GM18526 (cell line): ENCODE data around the gene TNIK.

Experiments used
- POLR2A ChIP-seq: IDR thresholded peaks from 3 replicates; pipeline ENCODE4 v1.6.1; 2011; ENCODE audit not compliant: insufficient read length; ENCODE audit errors: extremely low read depth

TNIK gene

DNA sequence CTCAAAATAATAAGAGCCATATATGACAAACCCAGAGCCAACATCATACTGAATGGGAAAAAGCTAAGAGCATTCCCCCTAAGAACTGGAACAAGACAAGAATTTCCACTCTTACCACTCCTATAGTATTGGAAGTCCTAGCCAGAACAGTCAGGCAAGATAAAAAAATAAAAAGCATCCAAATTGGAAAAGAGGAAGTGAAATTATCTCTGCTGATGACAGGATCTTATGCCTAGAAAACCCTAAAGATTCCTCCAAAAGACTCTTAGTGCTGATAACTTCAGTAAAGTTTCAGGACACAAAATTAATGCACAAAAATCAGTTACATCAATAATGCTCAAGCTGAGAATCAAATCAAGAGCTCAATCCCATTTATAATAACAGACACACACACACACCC is 387.8 kb downstream of the TNIK start:
- TF ChIP-seq POLR2A = no peak

DNA sequence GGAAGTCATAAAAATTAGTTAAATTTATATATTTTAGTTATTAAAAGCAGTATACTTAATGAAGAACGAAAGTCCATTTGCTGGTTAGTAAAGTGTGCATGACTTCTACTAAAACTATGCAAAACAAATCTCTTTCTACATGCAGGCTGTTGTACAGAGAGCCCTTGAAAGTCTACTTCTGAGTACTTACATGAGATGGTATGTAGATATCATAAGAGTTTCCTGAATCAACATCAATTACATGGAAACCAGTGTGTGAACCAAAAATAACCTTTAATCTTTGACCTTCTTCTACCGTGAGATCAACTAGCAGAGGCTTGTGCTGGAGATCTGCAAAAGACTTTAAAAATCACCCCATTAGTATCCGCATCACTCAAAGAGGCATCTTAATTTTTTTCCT is 391.5 kb downstream of the TNIK start:
- no peak for TF ChIP-seq POLR2A

DNA sequence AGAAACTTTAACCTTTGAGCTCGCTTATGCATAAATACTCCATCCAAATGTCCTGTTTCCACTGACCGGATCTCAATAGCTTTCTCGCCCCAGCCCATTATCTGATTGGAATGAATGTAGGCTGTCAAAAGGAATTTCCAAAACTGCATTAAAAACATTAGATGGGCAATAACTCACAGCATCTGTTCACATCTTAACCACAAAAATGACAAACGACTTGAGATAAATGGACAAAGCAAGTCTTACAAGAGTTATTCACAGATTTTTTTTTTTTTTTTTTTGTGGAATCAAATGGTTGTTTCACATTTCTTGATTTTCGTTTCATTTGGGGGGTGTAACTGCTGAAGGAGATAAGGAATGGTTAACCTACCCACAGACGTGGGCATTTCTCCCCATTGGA is 394.0 kb downstream of the TNIK start:
- TF ChIP-seq POLR2A = no peak

DNA sequence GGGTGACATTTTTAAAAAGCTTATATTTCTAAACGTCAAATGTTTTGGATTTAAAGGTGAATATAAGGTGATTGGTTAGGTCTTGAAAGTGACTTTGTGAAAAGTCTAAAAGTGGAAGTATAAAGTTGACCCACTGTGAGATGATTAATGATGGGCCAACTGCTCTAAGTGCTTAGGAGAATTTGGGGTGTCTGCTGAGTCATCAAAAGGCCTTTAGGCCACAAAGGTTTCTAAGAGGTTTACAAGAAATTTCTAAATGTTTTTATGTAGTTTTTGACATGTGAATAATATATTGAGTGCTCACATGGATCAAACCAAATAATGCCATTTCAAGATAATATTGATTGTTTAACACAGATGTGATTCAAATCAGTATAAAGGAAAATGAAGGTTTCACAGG is 394.5 kb downstream of the TNIK start:
- TF ChIP-seq POLR2A = no peak

DNA sequence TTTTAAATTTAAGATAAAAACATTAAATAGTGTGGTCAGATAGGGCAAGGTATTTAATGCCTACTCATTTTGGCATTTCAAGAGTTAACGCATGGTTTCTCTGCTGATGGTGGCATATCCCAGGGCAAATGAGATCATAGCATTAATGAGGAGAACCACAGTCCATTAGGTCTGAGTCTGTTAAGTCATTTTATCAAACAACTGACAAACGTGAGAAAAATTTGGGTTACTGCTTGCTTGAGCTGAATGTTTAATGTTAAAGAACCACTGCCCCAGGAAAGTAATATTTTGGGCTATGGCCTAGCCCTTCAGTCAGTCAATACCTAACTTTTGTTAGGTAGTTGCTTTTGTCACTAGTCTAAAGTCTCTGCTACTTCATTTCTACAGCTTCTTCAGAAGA is 395.7 kb downstream of the TNIK start:
- TF ChIP-seq POLR2A = no peak

DNA sequence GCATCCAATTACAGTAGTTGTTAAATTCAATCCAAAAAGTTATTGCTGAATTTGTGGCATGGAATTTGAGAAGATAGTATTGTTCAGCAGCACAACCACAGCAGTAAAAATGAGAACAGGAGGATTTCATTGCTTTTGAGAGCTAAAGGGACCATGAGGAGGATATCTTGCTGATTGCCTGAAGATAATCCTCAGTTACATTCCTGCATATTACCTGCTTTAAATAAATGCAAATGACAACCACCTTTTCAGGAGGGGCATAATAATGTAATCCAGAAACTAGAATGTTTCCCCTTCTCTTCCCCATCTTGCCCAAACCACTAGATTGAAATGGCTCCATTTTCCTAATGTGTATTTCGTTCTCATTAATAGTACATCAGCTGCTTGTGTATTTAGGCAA is 398.5 kb downstream of the TNIK start:
- TF ChIP-seq POLR2A = no peak

DNA sequence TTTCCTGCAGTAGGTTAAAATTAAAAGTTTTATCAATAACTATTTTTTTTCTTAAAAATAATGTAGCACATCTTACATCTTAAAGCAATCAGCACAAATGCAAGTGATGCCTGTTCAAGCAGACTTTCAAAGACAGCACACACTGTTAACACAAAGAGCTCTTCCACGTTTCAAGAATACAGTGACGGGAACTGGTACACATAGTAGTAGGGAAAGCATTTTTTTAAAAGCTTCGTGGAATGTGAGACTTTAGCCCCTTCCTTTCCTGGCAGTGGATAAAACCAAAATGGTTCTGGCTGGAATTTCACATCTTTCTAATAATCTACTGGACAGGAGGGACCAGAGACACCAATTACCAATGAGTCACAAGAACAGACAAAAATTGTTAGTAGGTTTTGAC is 400.2 kb downstream of the TNIK start:
- TF ChIP-seq POLR2A = no peak

DNA sequence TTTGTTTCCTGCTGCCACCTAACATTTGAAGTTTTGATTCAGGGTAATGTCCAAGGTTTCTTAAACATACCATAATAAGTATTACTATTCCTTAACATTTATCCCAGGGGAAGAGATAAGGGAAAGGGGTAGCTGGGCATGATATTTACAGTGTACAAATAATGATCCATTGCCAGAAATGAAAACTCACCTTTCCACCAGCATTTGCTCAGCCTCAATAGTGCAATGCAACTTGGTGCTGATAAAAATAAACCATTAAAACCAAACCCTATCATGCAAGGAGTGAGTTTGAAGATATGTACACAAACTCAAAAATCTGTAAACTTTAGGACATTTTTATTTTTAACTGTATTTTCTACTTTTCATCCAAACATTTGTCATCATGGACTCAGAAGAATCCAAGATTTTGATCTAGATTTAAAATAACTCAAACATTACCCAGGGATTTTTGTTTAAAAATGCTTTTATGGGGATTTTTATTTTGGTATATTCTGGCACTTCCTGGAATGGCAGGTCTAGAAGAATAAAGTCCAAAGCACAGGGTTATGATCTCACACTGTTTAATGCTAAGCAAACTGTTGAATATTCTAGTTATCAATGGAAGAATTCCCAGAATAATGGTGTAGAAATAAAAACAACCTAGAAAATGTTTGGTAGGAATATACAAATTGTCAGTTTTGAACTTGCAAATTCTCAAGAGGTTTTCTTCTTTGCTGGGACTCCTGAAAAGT is 401.2 kb downstream of the TNIK start:
- no peak for TF ChIP-seq POLR2A

DNA sequence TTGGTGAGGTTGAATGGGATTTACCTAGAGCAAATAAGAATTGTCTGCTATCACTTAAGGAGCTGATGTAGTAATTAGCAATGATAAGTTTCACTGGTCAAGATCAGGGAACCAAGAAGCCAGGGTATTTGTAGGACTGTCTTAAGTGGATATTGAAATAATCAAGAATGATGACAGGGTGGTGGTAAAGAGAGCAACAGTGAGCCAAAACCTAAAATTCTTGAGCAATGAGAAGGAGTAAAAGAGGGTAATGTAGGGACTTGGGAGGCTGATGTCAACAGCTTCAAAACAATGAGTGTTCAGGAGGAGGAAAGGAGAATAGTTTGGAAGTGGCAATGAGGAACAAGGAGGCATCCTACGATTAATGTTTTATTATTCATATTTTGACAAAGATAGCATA is 402.1 kb downstream of the TNIK start:
- no peak for TF ChIP-seq POLR2A

DNA sequence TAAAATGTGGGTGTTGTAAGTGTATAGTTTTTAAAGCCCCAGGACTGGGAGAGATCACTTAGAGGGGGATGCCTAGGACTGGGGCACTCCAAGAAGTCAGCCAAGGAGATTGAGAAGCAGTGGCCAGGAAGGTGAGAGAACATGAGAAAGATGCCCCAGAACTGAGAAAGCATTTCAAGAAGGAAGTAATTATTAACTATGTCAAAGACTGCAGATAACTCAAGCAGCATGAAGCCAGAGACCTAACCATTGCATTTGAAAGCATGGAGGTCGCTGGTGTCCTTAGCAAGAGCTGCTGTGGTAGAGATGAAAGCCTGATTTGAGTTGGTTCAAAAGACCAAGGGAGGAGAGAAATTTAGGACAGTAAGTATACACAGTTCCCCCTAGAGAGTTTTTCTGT is 403.1 kb downstream of the TNIK start:
- no peak for TF ChIP-seq POLR2A

DNA sequence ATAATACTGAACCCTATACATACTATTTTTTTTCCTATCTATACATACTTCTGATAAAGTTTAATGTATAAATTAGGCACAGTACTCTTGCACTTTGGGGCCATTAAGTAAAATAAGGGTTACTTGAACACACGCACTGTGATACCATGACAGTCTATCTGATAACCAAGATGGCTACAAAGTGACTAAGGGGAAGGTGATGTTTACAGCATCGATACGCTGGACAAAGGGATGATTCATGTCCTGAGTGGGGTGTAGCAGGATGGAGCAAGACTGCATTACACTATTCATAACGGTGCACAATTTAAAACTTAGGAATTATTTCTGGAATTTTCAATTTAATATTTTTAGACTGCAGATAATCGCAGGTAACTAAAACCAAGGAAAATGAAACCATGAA is 403.7 kb downstream of the TNIK start:
- TF ChIP-seq POLR2A = no peak

DNA sequence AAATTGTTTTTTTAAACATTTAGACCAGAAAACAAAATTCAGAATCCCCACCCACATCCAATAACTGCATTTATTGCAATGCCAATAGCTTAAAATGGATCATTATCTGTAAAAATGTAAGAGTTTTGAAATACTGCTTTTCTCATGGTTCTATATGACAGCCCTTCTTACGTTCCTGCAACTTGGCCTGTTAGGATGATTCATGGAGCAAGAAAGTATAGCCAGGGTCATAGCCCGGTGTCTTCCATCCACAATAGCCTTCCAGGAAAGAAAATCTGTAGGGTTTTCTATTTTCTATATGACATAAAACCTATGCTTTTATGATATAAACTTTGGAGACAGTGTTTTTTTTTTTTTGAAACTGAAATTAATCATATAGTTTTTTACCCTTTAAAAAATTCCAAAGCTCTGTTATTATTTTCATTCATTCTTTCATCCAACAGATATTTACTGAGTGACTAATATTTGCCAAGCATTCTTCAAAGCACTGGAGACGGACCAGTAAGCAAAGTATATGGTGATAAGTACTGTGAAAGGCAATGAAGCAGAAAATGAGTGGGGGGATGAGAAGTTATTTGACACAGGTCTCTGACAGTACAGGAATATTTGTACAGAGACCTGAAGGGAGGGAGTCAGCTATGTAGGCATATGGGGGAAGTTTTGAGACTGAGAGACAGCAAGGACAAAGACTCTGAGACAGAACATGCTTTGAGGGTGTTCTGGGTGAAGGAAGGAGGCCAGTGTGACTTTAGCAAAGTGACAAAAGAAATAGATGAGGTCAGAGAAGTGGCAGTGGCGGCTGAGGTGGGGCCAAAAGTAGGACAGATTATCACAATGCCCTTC is 404.6 kb downstream of the TNIK start:
- TF ChIP-seq POLR2A = no peak

DNA sequence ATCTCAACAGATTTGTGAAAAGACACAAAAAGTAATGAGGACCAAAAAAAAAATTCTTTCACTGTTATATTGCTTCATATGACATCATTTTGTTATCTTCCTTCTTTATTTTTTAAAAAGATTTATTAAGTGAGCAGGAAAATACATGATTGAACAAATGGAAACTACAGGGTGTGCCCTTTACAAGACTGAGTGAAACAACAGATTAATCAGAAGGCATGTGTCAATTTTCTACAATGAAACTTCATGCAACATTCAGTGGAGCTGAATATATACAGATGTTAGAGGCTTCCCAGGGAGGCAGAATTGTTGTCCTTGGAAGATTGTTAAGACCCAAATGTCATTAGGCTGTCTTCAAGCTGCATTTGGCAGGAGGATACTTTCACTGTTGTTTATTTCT is 405.3 kb downstream of the TNIK start:
- no peak for TF ChIP-seq POLR2A

DNA sequence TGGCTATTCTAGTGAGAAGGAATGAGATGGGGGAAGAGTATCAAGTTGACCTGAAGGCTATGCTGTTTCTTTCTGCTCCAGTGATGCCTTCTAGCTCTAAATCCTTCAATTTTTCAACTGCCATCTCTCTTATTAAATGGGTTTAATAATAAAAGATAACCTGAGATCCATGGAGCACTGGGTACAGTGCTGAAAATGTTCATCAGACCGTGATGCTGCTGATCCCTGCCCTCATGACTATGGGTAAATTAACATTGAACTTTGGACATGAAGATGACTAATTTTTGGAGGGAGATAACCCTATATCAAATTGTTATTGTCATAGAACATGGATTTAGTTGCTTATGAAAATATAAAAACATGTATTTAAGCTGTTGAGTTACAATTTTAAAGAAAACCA is 406.0 kb downstream of the TNIK start:
- no peak for TF ChIP-seq POLR2A

DNA sequence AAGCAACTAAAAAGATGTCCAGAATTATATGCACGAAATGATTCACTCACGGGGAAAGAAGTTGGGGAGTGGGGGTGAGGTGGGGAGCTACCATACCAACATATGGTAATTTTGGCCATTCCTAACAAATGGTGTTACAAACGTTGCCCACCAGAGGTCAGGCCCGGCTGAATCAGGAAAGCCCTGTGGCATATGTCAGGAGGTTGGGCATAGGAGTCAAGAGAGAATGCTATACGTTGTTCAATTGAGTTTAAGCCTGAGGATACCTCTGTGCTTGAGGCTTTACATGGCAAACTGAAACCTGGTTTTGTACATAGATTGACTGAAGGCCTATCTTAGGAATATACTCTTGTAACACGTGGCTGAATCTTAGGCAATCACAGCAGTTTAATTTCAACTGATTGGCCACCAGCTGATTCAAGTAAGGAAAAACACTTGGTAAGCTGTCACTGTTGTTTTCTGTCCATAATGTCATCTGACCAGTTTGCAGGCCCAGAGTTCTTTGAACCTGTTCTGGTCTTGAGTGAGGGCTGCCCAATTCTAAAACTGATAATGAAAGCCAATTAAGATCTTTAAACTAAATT is 410.3 kb downstream of the TNIK start:
- no peak for TF ChIP-seq POLR2A

DNA sequence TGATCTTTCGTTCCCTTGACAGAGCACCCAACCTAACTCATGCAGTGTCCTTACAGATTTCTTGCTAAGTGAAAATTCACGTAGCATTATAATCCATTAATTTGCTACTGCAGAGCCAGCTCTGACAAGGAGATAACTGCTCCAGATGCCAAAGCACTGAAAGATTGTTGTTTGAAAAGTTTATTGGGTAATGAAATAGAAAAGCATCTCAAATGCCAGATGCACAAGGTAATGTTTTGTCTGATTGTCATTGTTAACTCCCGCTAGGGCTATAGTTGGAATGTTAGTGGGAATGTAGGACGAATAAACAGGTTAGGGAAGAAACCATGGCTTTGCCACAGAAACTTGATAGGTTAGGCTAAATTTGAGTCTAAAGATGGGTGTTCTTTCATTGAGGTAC is 413.4 kb downstream of the TNIK start:
- TF ChIP-seq POLR2A = no peak

DNA sequence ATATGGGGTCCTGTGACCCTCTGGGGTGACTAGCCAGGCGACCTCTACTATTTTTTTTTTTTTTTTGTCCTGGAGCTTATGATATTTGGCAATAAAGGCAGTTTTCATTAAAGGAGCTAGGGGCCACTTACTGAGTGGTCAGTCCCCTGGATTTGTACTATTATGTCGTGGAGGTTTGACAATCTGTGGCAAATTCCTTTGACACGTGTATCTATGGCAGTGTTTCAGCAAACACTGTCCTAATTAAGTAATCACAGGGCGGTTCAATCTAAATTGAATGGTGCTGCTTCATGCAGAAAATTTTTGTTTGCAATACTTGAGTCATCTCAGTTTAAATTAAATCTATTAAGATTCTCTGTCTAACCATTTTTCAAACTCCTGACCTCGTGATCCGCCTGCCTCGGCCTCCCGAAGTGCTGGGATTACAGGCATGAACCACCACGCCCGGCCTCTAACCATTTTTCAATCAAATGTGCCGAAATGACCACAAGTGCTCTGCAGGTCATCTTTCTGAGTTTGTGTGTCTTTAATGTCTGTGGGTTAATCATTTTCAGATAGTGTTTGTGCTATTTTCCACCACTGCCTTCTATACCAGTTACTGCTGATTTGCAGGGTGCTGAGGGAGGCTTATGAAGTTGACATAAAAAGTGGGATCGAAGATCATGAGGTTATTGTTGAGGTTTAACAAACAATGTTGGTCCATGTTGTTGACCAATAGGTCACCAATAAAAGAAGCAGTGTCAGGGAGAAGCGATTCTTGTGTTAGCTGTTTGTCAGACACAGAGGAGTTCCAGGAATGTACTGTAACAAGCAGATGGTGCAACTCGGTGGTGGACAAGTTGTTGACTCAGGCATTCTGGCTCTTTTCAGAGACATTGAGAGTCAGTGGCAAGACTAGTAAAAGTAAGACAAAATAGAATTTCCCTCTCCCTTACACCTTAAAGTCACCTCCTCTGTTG is 415.1 kb downstream of the TNIK start:
- TF ChIP-seq POLR2A = no peak
